Epithelial cell of proximal tubule (primary cell): ENCODE results near the gene CSTB. TPM values are rescaled to one million over a fixed set of nuclear protein-coding genes. Genes with fewer than 3 reads are reported as not detected.
A peak's percentile ranks its signal among the peaks of the same experiment; 100 is the strongest.

Experiments
- DNase-seq: peaks from one replicate; pipeline ENCODE4 v3.0.0-alpha.2; 2011; ENCODE audit warnings: low read depth
- H3K4me3 ChIP-seq: 2 replicates; pipeline ENCODE4 v1.5.1; 2011; ENCODE audit warnings: low read depth, mild to moderate bottlenecking, low read length
- CTCF ChIP-seq: conservative IDR thresholded peaks from 2 replicates; pipeline ENCODE4 v1.5.1; 2012; ENCODE audit warnings: low read depth, mild to moderate bottlenecking, low read length
- total RNA-seq: library from RNA; depleted of rRNA; stranded (reverse); fragments of >200 nt; gene quantifications from 2 replicates; pipeline ENCODE4 v1.2.3, GENCODE V29; 2015

CSTB gene
- total RNA-seq, 1 donor from 2014 or later: 20.1 TPM

GRCh38 chr21:43813656-43813980, 37.5 kb upstream of the CSTB start:
- no peak overlapping the region for H3K4me3 ChIP-seq
- no peak for TF ChIP-seq CTCF
- DNase-seq: no peak

- TF ChIP-seq CTCF: no peak
- H3K4me3 ChIP-seq: no peak overlapping the region
- no peak for DNase-seq
These were observed 37.0 kb upstream of the CSTB start for GRCh38 chr21:43812957-43813655.

- no peak overlapping the region for H3K4me3 ChIP-seq
- no peak for DNase-seq
- no peak for TF ChIP-seq CTCF
These were observed 36.2 kb upstream of the CSTB start for GRCh38 chr21:43812139-43812821.

- TF ChIP-seq CTCF: no peak
- H3K4me3 ChIP-seq: no peak overlapping the region
- DNase-seq: no peak
These were observed 35.4 kb upstream of the CSTB start for GRCh38 chr21:43811262-43812105.

GRCh38 chr21:43810505-43811261, 34.6 kb upstream of the CSTB start:
- no peak for DNase-seq
- H3K4me3 ChIP-seq: peak overlapping the region; percentile 26
- peak; percentile 95 for TF ChIP-seq CTCF

GRCh38 chr21:43809853-43810504, 33.9 kb upstream of the CSTB start:
- no peak for TF ChIP-seq CTCF
- no peak for DNase-seq
- H3K4me3 ChIP-seq: no peak overlapping the region
